ENCODE measurements around the gene RASGRF1. TPM values are rescaled to one million over a fixed set of nuclear protein-coding genes. Genes with fewer than 3 reads are reported as not detected.
A peak's percentile ranks its signal among the peaks of the same experiment; 100 is the strongest.
"Not testable (repeated sequence)": the region's sequence is repeated elsewhere in the genome, so short reads cannot be mapped to it uniquely, and the experiment has no call there.

RASGRF1 gene
- total RNA-seq, 1 donor from 2014 or later, result not detected

DNA sequence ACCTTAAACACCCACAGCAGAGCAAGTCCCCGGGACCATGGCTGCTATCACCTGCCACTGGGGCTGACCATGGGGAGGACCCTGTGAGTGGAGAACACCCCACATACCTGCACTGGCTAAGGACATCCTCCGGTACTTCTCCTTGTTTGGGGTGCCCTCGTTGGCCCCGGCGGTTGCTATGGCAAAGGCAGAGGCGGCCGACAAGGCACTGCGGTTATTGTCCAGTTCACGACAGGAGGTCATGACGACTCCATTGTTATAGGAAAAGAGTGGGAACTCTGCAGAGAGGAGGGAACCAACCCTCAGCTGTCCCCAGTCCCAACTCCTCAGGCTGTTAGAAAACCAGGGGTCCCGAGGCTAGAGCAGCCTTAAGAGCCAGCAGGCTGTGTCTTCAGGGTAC lies 90.9 kb downstream of the RASGRF1 start:
- no peaks in the 10 kb centered on the region for H3K36me3 Mint-ChIP-seq (ENCODE audit: low read depth, unreplicated experiment)
- peaks cover 15% of the 10 kb centered on the region for H3K27me3 Mint-ChIP-seq (ENCODE audit: unreplicated experiment)
- H3K27ac Mint-ChIP-seq (ENCODE audit: unreplicated experiment), result no peak overlapping the region
- H3K4me1 Mint-ChIP-seq (ENCODE audit: unreplicated experiment), result peaks cover 13% of the 10 kb centered on the region
- H3K9me3 Mint-ChIP-seq (ENCODE audit: unreplicated experiment), result no peaks in the 10 kb centered on the region
- no peak for DNase-seq (ENCODE audit: low spot score)
- TF ChIP-seq, protein P1, sequence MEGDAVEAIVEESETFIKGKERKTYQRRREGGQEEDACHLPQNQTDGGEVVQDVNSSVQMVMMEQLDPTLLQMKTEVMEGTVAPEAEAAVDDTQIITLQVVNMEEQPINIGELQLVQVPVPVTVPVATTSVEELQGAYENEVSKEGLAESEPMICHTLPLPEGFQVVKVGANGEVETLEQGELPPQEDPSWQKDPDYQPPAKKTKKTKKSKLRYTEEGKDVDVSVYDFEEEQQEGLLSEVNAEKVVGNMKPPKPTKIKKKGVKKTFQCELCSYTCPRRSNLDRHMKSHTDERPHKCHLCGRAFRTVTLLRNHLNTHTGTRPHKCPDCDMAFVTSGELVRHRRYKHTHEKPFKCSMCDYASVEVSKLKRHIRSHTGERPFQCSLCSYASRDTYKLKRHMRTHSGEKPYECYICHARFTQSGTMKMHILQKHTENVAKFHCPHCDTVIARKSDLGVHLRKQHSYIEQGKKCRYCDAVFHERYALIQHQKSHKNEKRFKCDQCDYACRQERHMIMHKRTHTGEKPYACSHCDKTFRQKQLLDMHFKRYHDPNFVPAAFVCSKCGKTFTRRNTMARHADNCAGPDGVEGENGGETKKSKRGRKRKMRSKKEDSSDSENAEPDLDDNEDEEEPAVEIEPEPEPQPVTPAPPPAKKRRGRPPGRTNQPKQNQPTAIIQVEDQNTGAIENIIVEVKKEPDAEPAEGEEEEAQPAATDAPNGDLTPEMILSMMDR (IDR thresholded peaks at IDR 0.05; ENCODE audit: unreplicated experiment), result no peak
- H3K4me3 Mint-ChIP-seq (ENCODE audit: unreplicated experiment), result no peak overlapping the region

DNA sequence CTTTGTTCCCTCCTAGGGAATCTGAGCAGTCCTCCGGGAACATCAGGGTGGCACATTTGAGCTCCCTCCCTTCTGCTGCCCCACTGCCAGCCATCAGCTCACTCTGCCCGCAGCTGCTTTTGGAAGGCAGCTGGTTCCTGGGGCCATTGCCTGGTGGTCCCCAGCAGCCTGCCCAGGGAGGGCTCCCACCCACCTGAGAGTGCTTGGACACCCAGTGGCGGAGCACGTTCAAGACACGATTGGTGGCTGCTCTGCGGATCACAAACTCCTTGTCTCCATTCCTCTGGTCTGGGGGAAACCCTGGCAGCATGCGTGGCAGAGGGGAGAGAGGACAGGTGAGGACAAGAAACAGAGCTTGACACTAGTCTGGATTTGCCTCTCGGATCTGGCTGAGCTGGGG lies 92.1 kb downstream of the RASGRF1 start:
- no peak for DNase-seq (ENCODE audit: low spot score)
- H3K4me1 Mint-ChIP-seq (ENCODE audit: unreplicated experiment), result peaks cover 7% of the 10 kb centered on the region
- no peaks in the 10 kb centered on the region for H3K9me3 Mint-ChIP-seq (ENCODE audit: unreplicated experiment)
- H3K36me3 Mint-ChIP-seq (ENCODE audit: low read depth, unreplicated experiment), result no peaks in the 10 kb centered on the region
- no peak overlapping the region for H3K27ac Mint-ChIP-seq (ENCODE audit: unreplicated experiment)
- H3K27me3 Mint-ChIP-seq (ENCODE audit: unreplicated experiment), result peaks cover 10% of the 10 kb centered on the region
- no peak overlapping the region for H3K4me3 Mint-ChIP-seq (ENCODE audit: unreplicated experiment)
- TF ChIP-seq, protein P1 (IDR thresholded peaks at IDR 0.05; ENCODE audit: unreplicated experiment), result no peak

DNA sequence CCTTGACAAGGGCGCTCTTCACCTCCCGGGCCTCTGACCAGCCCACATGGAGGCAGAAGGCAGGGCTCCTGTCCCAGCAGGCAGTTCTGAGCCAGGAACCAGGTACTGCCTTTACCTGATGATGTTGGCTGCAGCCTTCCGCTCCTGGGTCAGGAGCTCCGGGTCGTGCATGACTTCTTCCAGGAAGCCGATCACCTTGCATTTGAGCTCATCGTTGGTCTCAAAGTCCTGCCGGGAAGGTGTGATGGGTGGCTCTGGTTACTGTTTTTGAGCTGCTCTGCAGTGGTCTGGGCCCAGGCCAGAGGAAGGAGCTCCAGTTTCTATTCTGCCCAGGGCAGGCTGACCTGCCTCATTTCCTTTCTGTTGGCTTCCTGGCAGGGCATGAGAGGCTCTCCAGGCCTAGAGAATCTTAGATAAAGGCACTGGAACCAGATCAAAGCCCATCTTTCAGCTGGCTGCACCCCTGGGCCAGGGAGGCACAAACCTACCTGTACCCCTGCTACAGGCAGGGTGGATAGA lies 92.5 kb downstream of the RASGRF1 start:
- Mint-ChIP-seq H3K9me3 (ENCODE audit: unreplicated experiment) (no peaks in the 10 kb centered on the region), H3K36me3 (ENCODE audit: low read depth, unreplicated experiment) (no peaks in the 10 kb centered on the region), H3K4me3 (ENCODE audit: unreplicated experiment) (no peak overlapping the region), H3K27ac (ENCODE audit: unreplicated experiment) (no peak overlapping the region), H3K27me3 (ENCODE audit: unreplicated experiment) (peaks cover 7% of the 10 kb centered on the region), H3K4me1 (ENCODE audit: unreplicated experiment) (peaks cover 7% of the 10 kb centered on the region)
- no peak for DNase-seq (ENCODE audit: low spot score)
- TF ChIP-seq, protein P1 (IDR thresholded peaks at IDR 0.05; ENCODE audit: unreplicated experiment), result no peak

DNA sequence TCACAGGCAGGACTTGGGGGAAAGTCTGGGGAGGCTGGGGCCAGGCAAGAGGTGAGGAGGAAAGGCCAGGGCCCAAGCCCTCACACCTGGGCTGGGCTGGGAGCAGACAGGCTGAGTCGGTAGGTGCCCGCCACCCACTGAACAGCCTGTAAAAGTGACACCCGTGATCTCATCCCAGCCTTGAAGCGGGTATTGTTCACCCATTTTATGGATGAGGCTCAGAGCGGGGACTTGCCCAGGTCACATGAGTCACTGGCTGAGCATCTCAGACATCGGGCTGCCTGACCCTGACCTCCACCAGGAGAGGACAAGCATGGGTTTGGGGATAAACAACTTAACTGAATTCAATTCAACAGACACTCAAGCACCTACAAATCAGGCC lies 93.7 kb downstream of the RASGRF1 start:
- Mint-ChIP-seq H3K4me1 (ENCODE audit: unreplicated experiment) (peaks cover 7% of the 10 kb centered on the region), H3K27ac (ENCODE audit: unreplicated experiment) (no peak overlapping the region), H3K9me3 (ENCODE audit: unreplicated experiment) (no peaks in the 10 kb centered on the region), H3K36me3 (ENCODE audit: low read depth, unreplicated experiment) (no peaks in the 10 kb centered on the region), H3K4me3 (ENCODE audit: unreplicated experiment) (no peak overlapping the region), H3K27me3 (ENCODE audit: unreplicated experiment) (peaks cover 4% of the 10 kb centered on the region)
- TF ChIP-seq, protein P1 (IDR thresholded peaks at IDR 0.05; ENCODE audit: unreplicated experiment), result no peak
- DNase-seq (ENCODE audit: low spot score), result no peak

DNA sequence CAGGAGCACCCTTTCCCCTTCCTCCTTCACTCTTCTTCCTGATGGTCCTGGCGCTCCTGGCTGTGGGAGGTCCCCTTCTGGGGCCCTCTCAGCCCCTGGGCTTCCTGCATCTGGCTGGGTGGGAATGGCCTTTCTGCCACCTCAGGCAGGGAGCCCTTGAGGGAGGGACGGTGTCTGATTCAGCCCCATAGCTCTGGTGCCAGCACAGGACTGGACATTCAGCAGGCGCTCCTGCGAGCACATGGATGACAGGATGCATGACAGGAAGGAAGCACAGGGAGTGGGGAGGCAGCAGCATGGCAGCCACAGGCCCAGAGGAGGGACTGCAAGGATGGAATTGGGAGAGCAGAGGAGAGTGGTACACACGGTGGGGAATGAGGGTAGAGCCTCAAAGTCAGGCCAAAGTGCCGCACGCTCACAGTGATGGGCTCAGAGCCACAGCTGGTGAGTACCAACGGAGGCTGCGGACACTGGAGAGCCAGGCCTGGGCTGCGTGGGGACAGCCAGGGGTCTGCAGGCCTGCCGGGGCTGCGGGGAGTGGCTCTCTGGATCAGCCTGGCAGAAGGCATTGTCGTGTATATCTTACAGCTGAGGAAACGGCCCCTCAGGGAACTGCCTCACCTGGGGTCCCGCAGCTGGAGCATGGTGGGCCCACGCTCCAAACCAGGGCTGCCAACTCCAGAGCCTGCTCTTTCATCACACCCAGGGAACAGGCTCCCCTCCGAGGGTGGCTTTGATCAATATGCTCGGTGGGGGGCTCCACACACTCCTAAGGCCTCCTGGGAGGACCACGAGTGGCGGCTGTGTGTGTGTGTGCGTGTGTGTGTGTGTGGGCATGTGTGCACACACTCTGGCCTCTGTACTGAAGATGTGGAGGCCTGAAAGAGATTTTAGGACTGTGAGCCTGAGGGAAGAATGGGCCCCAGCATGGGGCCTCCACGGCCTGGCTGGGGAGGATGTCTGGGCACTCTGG lies 94.4 kb downstream of the RASGRF1 start:
- no peaks in the 10 kb centered on the region for H3K36me3 Mint-ChIP-seq (ENCODE audit: low read depth, unreplicated experiment)
- H3K4me1 Mint-ChIP-seq (ENCODE audit: unreplicated experiment), result peaks cover 7% of the 10 kb centered on the region
- peak; percentile 25 for DNase-seq (ENCODE audit: low spot score)
- H3K4me3 Mint-ChIP-seq (ENCODE audit: unreplicated experiment), result no peak overlapping the region
- peaks cover 4% of the 10 kb centered on the region for H3K27me3 Mint-ChIP-seq (ENCODE audit: unreplicated experiment)
- TF ChIP-seq, protein P1 (IDR thresholded peaks at IDR 0.05; ENCODE audit: unreplicated experiment), result no peak
- no peak overlapping the region for H3K27ac Mint-ChIP-seq (ENCODE audit: unreplicated experiment)
- no peaks in the 10 kb centered on the region for H3K9me3 Mint-ChIP-seq (ENCODE audit: unreplicated experiment)

DNA sequence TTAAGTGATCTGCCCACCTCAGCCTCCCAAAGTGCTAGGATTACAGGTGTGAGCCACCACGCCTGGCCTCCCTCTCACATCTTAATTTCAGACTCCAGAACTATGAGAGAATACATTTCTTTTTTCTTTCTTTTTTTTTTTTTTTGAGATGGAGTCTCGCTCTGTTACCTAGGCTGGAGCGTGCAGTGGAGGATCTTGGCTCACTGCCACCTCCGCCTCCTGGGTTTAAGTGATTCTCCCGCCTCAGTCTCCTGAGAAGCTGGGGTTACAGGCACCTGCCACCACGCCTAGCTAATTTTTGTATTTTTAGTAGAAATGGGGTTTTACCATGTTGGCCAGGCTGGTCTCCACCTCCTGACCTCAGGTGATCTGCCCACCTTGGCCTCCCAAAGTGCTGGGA lies 95.4 kb downstream of the RASGRF1 start:
- not testable (repeated sequence) for H3K36me3 Mint-ChIP-seq (ENCODE audit: low read depth, unreplicated experiment); H3K4me1 Mint-ChIP-seq (ENCODE audit: unreplicated experiment); H3K27me3 Mint-ChIP-seq (ENCODE audit: unreplicated experiment); H3K27ac Mint-ChIP-seq (ENCODE audit: unreplicated experiment); DNase-seq (ENCODE audit: low spot score); H3K9me3 Mint-ChIP-seq (ENCODE audit: unreplicated experiment); H3K4me3 Mint-ChIP-seq (ENCODE audit: unreplicated experiment)
